Panc1 (cell line): Measurements from ENCODE around the gene CSF2RB. TPM values are rescaled to one million over a fixed set of nuclear protein-coding genes. Genes with fewer than 3 reads are reported as not detected.

Source experiments
- ATAC-seq: fragments of 200-7000 bp; cut with Tn5 transposase; 2 replicates; pipeline ENCODE4 v1.9.1; 2020; ENCODE audit warnings: mild to moderate bottlenecking, moderate library complexity
- BruUV-seq: library from RNA; stranded (reverse); fragments of 400-500 nt; replicated peaks from 2 replicates; lab custom pipeline; 2021; lab: Mats Ljungman, UMichigan
- CTCF ChIA-PET: fragments of 300-600 bp; sonication (Branson Sonifier 250); formaldehyde crosslinking; loops from one replicate; lab custom pipeline; 2022; ENCODE audit warnings: antibody characterized with exemption; lab: Charles Lee
- POLR2A ChIA-PET: fragments of 300-600 bp; sonication (Branson Sonifier 250); formaldehyde crosslinking; loops from one replicate; lab custom pipeline; 2022; ENCODE audit warnings: antibody characterized with exemption; lab: Charles Lee
- DNase-seq: peaks from one replicate; pipeline ENCODE4 v3.0.0-alpha.2; 2010; ENCODE audit warnings: low read depth, low spot score
- H3K27ac ChIP-seq: 2 replicates; pipeline ENCODE4 v1.5.1; 2011; ENCODE audit warnings: mild to moderate bottlenecking, low read length, inconsistent platforms
- H3K27me3 ChIP-seq: fragments of 200-500 bp; sonication (Bioruptor generic); 2 replicates; pipeline ENCODE4 v1.6.0; 2014; ENCODE audit warnings: low read length, inconsistent platforms; ENCODE audit not compliant: control insufficient read depth, insufficient read depth
- H3K36me3 ChIP-seq: fragments of 200-500 bp; sonication (Bioruptor generic); 2 replicates; pipeline ENCODE4 v1.5.1; 2014; ENCODE audit warnings: inconsistent platforms, mild to moderate bottlenecking, low read length, moderate library complexity; ENCODE audit not compliant: control insufficient read depth, insufficient read depth
- H3K4me1 ChIP-seq: 2 replicates; pipeline ENCODE4 v1.5.1; 2011; ENCODE audit warnings: inconsistent platforms, mild to moderate bottlenecking, low read length, moderate library complexity; ENCODE audit not compliant: control insufficient read depth, insufficient read depth
- H3K4me3 ChIP-seq, 2 experiments: 2 replicates each; pipeline ENCODE4 v1.5.1; 2011 to 2012; ENCODE audit warnings: low read depth in 2 of 2, low read length in 2 of 2, mild to moderate bottlenecking in 2 of 2, inconsistent platforms in 1 of 2, moderate library complexity in 1 of 2
- H3K9me3 ChIP-seq: fragments of 200-500 bp; sonication (Bioruptor generic); 2 replicates; pipeline ENCODE4 v1.5.1; 2014; ENCODE audit warnings: low read depth, mild to moderate bottlenecking, inconsistent platforms, low read length, moderate library complexity; ENCODE audit not compliant: control insufficient read depth, insufficient read depth
- CTCF ChIP-seq: fragments of 450-650 bp; IDR thresholded peaks from 2 replicates; pipeline ENCODE4 v1.5.1; 2017; ENCODE audit warnings: mild to moderate bottlenecking
- POLR2AphosphoS5 ChIP-seq: IDR thresholded peaks from 2 replicates; pipeline ENCODE4 v1.6.1; 2012; ENCODE audit warnings: mild to moderate bottlenecking, low read depth, low read length, moderate library complexity
- REST ChIP-seq, 2 experiments: IDR thresholded peaks; 2 replicates each; pipeline ENCODE4 v1.6.1; 2011 to 2012; ENCODE audit warnings: low read depth in 2 of 2, control low read depth in 1 of 2, low read length in 1 of 2, mild to moderate bottlenecking in 1 of 2, moderate library complexity in 1 of 2; ENCODE audit not compliant: insufficient read depth in 1 of 2
- SIN3A ChIP-seq: IDR thresholded peaks from 2 replicates; pipeline ENCODE4 v1.6.1; 2012; ENCODE audit warnings: low read depth, mild to moderate bottlenecking, low read length, moderate library complexity, borderline replicate concordance; ENCODE audit not compliant: insufficient read depth
- TCF7L2 ChIP-seq: IDR thresholded peaks from 2 replicates; pipeline ENCODE4 v1.6.1; 2011; ENCODE audit warnings: mild to moderate bottlenecking, low read depth, low read length, inconsistent platforms
- in situ Hi-C: cut with HindIII; loops from 2 replicates; pipeline ENCODE4 v1.10.0; 2016; ENCODE audit warnings: low sequenced_read_pairs, low pct_unique_long_range_greater_than_20kb
- intact Hi-C: fragments of 100-400 bp; cut with micrococcal nuclease; formaldehyde crosslinking; loops from one replicate; pipeline ENCODE4 v1.10.0; 2022; ENCODE audit not compliant: unreplicated experiment
- total RNA-seq: library from RNA; stranded (reverse); gene quantifications from one replicate; pipeline ENCODE4 v1.2.1, GENCODE V29; 2021; ENCODE audit not compliant: unreplicated experiment

The CSF2RB gene
- total RNA-seq, 1 experiment from 2014 or later: not detected

- H3K4me1 ChIP-seq: no peaks in the 10 kb centered on the region
- intact Hi-C loops: no loop called here
- in situ Hi-C loops: no loop called here
- ATAC-seq (no peak), DNase-seq (no peak)
- no TSS peak for BruUV-seq
- ChIA-PET POLR2A (no interaction called here), CTCF (no interaction called here)
- H3K4me3 ChIP-seq: no peak overlapping the region
- H3K36me3 ChIP-seq: no peaks in the 10 kb centered on the region
- TF ChIP-seq REST (IDR thresholded peaks at IDR 0.05; ENCODE audit: insufficient read depth in 1 of 2, low read depth in 2 of 2, low read length in 1 of 2): no peak
- TF ChIP-seq CTCF: no peak
- TF ChIP-seq POLR2AphosphoS5: no peak
- TF ChIP-seq SIN3A: no peak
- TF ChIP-seq TCF7L2: no peak
- no peaks in the 10 kb centered on the region for H3K9me3 ChIP-seq
- H3K27me3 ChIP-seq: no peaks in the 10 kb centered on the region; the same call in 1 of the 2 replicates
- no peak overlapping the region for H3K27ac ChIP-seq
These were observed 20.2 kb upstream of the CSF2RB start for GRCh38 chr22:36893262-36893661.

GRCh38 chr22:36894266-36894665 lies 19.2 kb upstream of the CSF2RB start:
- no TSS peak for BruUV-seq
- DNase-seq (no peak), ATAC-seq (no peak)
- no peaks in the 10 kb centered on the region for H3K36me3 ChIP-seq
- intact Hi-C loops (no loop called here), in situ Hi-C loops (no loop called here)
- no peaks in the 10 kb centered on the region; the same call in 1 of the 2 replicates for H3K27me3 ChIP-seq
- CTCF ChIA-PET: interaction anchor here (0.5 kb wide), 1 partner anchor 195 kb away, joined by 3 read pairs; no protein-coding TSS in a partner anchor
- H3K27ac ChIP-seq: no peak overlapping the region
- no peaks in the 10 kb centered on the region for H3K9me3 ChIP-seq
- H3K4me3 ChIP-seq: no peak overlapping the region
- POLR2A ChIA-PET: no interaction called here
- H3K4me1 ChIP-seq: no peaks in the 10 kb centered on the region
- TF ChIP-seq REST (IDR thresholded peaks at IDR 0.05; ENCODE audit: insufficient read depth in 1 of 2, low read depth in 2 of 2, low read length in 1 of 2): no peak
- no peak for TF ChIP-seq SIN3A
- no peak for TF ChIP-seq POLR2AphosphoS5
